HCT116 (cell line): ENCODE results near the gene ASPA.

Source experiments
- CTCF ChIP-seq, 3 experiments: fragments of 200-600 bp in 1 of 3; sonication (generic) in 1 of 3; IDR thresholded peaks in 2 of 3; conservative IDR thresholded peaks in 1 of 3; 2 replicates each; pipeline ENCODE4 v1.5.1; 2012 to 2017; ENCODE audit warnings: low read depth in 2 of 3, low read length in 2 of 3, antibody characterized with exemption in 1 of 3, borderline replicate concordance in 1 of 3, control low read depth in 1 of 3, mild to moderate bottlenecking in 1 of 3, mixed read lengths in 1 of 3, mixed run types in 1 of 3, moderate library complexity in 1 of 3; ENCODE audit not compliant: insufficient read depth in 1 of 3
- ELF1 ChIP-seq: IDR thresholded peaks from 2 replicates; pipeline ENCODE4 v1.6.1; 2012; ENCODE audit warnings: low read depth, borderline replicate concordance
- EZH2 ChIP-seq: fragments of 200-600 bp; sonication (generic); IDR thresholded peaks from 2 replicates; pipeline ENCODE4 v1.6.1; 2017; ENCODE audit warnings: antibody characterized with exemption, mixed run types
- EZH2phosphoT487 ChIP-seq: fragments of 200-600 bp; IDR thresholded peaks from 2 replicates; pipeline ENCODE4 v1.6.1; 2018; ENCODE audit warnings: antibody characterized with exemption, borderline replicate concordance
- MAX ChIP-seq: IDR thresholded peaks from 2 replicates; pipeline ENCODE4 v1.6.1; 2012
- POLR2A ChIP-seq: IDR thresholded peaks from 2 replicates; pipeline ENCODE4 v1.7.0; 2011; ENCODE audit warnings: borderline replicate concordance; ENCODE audit not compliant: insufficient read depth, insufficient read length; ENCODE audit errors: extremely low read depth
- POLR2AphosphoS5 ChIP-seq: IDR thresholded peaks from 2 replicates; pipeline ENCODE4 v1.6.1; 2011; ENCODE audit warnings: mild to moderate bottlenecking, low read depth, low read length, moderate library complexity
- REST ChIP-seq: IDR thresholded peaks from 2 replicates; pipeline ENCODE4 v1.6.1; 2012; ENCODE audit warnings: low read depth
- SRF ChIP-seq: IDR thresholded peaks from 2 replicates; pipeline ENCODE4 v1.6.1; 2012; ENCODE audit warnings: low read depth

- TF ChIP-seq CTCF (IDR thresholded peaks at IDR 0.05 in 2 of 3, conservative IDR thresholded peaks at IDR 0.05 in 1 of 3; ENCODE audit: borderline replicate concordance in 1 of 3, insufficient read depth in 1 of 3, low read depth in 2 of 3, low read length in 2 of 3) (peak in 2 of 3 experiments; percentile 25 to 34; a peak in 2 of 6 replicates), POLR2AphosphoS5 (no peak), MAX (no peak), REST (no peak), POLR2A (no peak), EZH2phosphoT487 (no peak), EZH2 (no peak), SRF (no peak), ELF1 (no peak)
Measured at GRCh38 chr17:3551189-3551588, 75.4 kb downstream of the ASPA start.
